HG02981 (cell line): Measurements from ENCODE around the gene ANO4.

Experiments used
- ATAC-seq: cut with Tn5 transposase; IDR thresholded peaks from one replicate; pipeline ENCODE4 v1.9.1; 2021; ENCODE audit warnings: mild to moderate bottlenecking, moderate library complexity; ENCODE audit not compliant: unreplicated experiment

ANO4 gene

GRCh38 chr12:100801320-100801719, 6.7 kb downstream of the ANO4 start:
- no peak for ATAC-seq

GRCh38 chr12:100808777-100809176, 14.2 kb downstream of the ANO4 start:
- ATAC-seq = no peak

- ATAC-seq = no peak
These were observed 25.7 kb downstream of the ANO4 start for GRCh38 chr12:100820314-100820713.

- no peak for ATAC-seq
These were observed 29.4 kb downstream of the ANO4 start for GRCh38 chr12:100823963-100824362.

- ATAC-seq = no peak
These were observed 29.9 kb downstream of the ANO4 start for GRCh38 chr12:100824476-100824875.

- no peak for ATAC-seq
These were observed 31.7 kb downstream of the ANO4 start for GRCh38 chr12:100826323-100826722.

GRCh38 chr12:100827901-100828520, 33.4 kb downstream of the ANO4 start:
- ATAC-seq = peak; percentile 64

- ATAC-seq = no peak
These were observed 35.6 kb downstream of the ANO4 start for GRCh38 chr12:100830003-100830795.

GRCh38 chr12:100833282-100833681, 38.7 kb downstream of the ANO4 start:
- no peak for ATAC-seq

- ATAC-seq = no peak
These were observed 46.2 kb downstream of the ANO4 start for GRCh38 chr12:100840748-100841147.

- ATAC-seq = no peak
These were observed 47.6 kb downstream of the ANO4 start for GRCh38 chr12:100842156-100842555.

GRCh38 chr12:100843061-100843460, 48.5 kb downstream of the ANO4 start:
- no peak for ATAC-seq

- no peak for ATAC-seq
These were observed 50.5 kb downstream of the ANO4 start for GRCh38 chr12:100845095-100845494.

GRCh38 chr12:100851637-100852036, 57.1 kb downstream of the ANO4 start:
- ATAC-seq = no peak

GRCh38 chr12:100857418-100857817, 62.8 kb downstream of the ANO4 start:
- no peak for ATAC-seq

GRCh38 chr12:100857971-100858370, 63.4 kb downstream of the ANO4 start:
- no peak for ATAC-seq

- ATAC-seq = no peak
These were observed 64.1 kb downstream of the ANO4 start for GRCh38 chr12:100858656-100859055.

GRCh38 chr12:100859063-100859627, 64.6 kb downstream of the ANO4 start:
- ATAC-seq = no peak

- no peak for ATAC-seq
These were observed 66.0 kb downstream of the ANO4 start for GRCh38 chr12:100860611-100861010.

- no peak for ATAC-seq
These were observed 68.1 kb downstream of the ANO4 start for GRCh38 chr12:100862676-100863075.

- ATAC-seq = no peak
These were observed 69.8 kb downstream of the ANO4 start for GRCh38 chr12:100864366-100864765.
